ENCODE measurements around the gene SAXO1.

The SAXO1 gene

DNA sequence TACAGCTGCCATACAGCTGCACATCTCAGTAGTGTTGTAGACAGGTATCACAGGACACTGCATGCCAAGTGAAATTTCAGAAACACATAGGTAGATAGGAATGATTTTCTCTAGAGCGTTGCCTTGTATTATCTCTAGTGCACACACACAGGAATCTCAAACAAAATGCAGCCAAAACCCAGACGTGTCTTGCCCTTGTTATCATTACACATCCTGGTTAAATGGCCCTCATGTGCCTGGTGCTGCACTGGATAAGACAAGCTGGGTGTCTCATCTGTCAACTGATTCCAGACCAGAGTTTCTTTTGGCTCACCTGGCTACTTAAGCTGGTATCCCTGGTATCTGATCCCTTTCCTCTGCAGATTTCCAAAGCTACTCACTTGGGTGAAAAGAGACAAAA, 59.7 kb downstream of the SAXO1 start:
- TF ChIP-seq, protein P1, sequence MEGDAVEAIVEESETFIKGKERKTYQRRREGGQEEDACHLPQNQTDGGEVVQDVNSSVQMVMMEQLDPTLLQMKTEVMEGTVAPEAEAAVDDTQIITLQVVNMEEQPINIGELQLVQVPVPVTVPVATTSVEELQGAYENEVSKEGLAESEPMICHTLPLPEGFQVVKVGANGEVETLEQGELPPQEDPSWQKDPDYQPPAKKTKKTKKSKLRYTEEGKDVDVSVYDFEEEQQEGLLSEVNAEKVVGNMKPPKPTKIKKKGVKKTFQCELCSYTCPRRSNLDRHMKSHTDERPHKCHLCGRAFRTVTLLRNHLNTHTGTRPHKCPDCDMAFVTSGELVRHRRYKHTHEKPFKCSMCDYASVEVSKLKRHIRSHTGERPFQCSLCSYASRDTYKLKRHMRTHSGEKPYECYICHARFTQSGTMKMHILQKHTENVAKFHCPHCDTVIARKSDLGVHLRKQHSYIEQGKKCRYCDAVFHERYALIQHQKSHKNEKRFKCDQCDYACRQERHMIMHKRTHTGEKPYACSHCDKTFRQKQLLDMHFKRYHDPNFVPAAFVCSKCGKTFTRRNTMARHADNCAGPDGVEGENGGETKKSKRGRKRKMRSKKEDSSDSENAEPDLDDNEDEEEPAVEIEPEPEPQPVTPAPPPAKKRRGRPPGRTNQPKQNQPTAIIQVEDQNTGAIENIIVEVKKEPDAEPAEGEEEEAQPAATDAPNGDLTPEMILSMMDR (IDR thresholded peaks at IDR 0.05; ENCODE audit: poor library complexity, severe bottlenecking), result no peak
- Histone ChIP-seq H3K27me3 (ENCODE audit: insufficient read depth, poor library complexity, severe bottlenecking) (no peaks in the 10 kb centered on the region), H3K27ac (ENCODE audit: poor library complexity, severe bottlenecking) (no peak overlapping the region), H3K4me1 (ENCODE audit: insufficient read depth, poor library complexity, severe bottlenecking) (no peaks in the 10 kb centered on the region), H3K36me3 (ENCODE audit: low read depth) (no peaks in the 10 kb centered on the region), H3K9me3 (ENCODE audit: severe bottlenecking) (no peaks in the 10 kb centered on the region), H3K4me3 (ENCODE audit: severe bottlenecking) (no peak overlapping the region)
- no peak for DNase-seq (ENCODE audit: low spot score)
- no peak for ATAC-seq (ENCODE audit: low read depth)

DNA sequence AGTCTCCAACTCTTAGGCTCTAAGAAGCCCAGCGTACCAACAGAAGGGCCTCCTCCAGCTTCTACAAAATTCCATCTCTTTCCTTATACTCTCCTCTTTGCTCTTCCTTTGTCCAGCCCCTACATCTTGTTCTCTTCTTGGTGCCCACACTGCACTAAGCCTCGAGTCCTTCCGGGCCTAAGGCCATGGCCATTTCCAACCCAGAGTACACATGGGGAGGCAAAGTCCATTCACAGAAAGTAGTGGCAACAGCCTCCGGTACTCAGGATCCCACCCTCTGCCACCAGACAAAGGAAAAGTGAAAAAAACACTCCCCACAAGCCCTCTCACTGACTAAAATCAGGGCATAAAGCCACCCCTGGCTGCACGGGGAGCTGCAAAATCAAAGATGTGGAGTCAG, 60.3 kb downstream of the SAXO1 start:
- no peak for DNase-seq (ENCODE audit: low spot score)
- no peak for ATAC-seq (ENCODE audit: low read depth)
- no peak overlapping the region for H3K27ac ChIP-seq (ENCODE audit: poor library complexity, severe bottlenecking)
- TF ChIP-seq, protein P1 (IDR thresholded peaks at IDR 0.05; ENCODE audit: poor library complexity, severe bottlenecking), result no peak
- H3K4me1 ChIP-seq (ENCODE audit: insufficient read depth, poor library complexity, severe bottlenecking), result no peaks in the 10 kb centered on the region
- no peak overlapping the region for H3K4me3 ChIP-seq (ENCODE audit: severe bottlenecking)
- H3K9me3 ChIP-seq (ENCODE audit: severe bottlenecking), result no peaks in the 10 kb centered on the region
- H3K27me3 ChIP-seq (ENCODE audit: insufficient read depth, poor library complexity, severe bottlenecking), result no peaks in the 10 kb centered on the region
- H3K36me3 ChIP-seq (ENCODE audit: low read depth), result no peaks in the 10 kb centered on the region

DNA sequence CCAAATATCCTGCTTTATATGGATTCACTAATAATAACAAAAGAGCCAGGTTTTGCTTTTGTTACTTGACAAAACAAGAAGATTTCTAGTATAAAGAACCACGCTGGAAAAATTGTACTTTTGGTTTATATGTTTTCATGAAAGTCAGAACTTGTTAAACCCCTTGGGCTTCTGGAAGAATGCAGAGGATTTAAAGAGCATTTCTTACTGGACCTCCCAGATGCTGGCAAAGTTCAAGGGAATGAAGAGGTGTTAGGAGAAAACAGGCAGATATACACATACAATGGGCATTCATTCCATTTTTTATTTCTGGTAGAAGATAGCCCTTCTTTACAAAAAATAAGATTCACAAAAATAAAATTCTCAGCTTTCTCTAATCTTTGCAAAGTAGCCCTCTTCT, 61.1 kb downstream of the SAXO1 start:
- Histone ChIP-seq H3K4me3 (ENCODE audit: severe bottlenecking) (no peak overlapping the region), H3K36me3 (ENCODE audit: low read depth) (no peaks in the 10 kb centered on the region), H3K27me3 (ENCODE audit: insufficient read depth, poor library complexity, severe bottlenecking) (no peaks in the 10 kb centered on the region), H3K9me3 (ENCODE audit: severe bottlenecking) (no peaks in the 10 kb centered on the region), H3K4me1 (ENCODE audit: insufficient read depth, poor library complexity, severe bottlenecking) (no peaks in the 10 kb centered on the region), H3K27ac (ENCODE audit: poor library complexity, severe bottlenecking) (no peak overlapping the region)
- ATAC-seq (ENCODE audit: low read depth) (no peak), DNase-seq (ENCODE audit: low spot score) (no peak)
- TF ChIP-seq, protein P1 (IDR thresholded peaks at IDR 0.05; ENCODE audit: poor library complexity, severe bottlenecking), result no peak

DNA sequence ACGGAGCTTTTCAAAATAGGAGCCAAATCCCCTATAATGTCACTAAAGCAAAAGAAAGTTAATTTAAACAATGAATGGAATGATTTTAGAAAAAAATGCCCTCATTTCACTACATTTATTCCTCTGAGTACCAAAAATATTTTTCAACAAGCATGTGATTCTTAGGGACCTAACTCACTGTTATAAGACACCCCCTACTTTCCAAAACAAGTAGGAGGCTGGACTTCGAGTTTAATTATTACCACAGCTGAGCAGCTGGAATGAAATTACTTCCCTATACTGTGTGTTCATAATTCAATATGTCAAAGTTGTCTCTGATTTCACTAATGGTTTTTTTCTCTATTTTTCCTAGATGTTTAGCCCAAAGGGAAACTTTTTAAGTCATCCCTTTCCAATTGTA, 61.6 kb downstream of the SAXO1 start:
- Histone ChIP-seq H3K9me3 (ENCODE audit: severe bottlenecking) (no peaks in the 10 kb centered on the region), H3K36me3 (ENCODE audit: low read depth) (no peaks in the 10 kb centered on the region), H3K4me3 (ENCODE audit: severe bottlenecking) (no peak overlapping the region), H3K27ac (ENCODE audit: poor library complexity, severe bottlenecking) (no peak overlapping the region), H3K27me3 (ENCODE audit: insufficient read depth, poor library complexity, severe bottlenecking) (no peaks in the 10 kb centered on the region), H3K4me1 (ENCODE audit: insufficient read depth, poor library complexity, severe bottlenecking) (no peaks in the 10 kb centered on the region)
- no peak for ATAC-seq (ENCODE audit: low read depth)
- TF ChIP-seq, protein P1 (IDR thresholded peaks at IDR 0.05; ENCODE audit: poor library complexity, severe bottlenecking), result no peak
- no peak for DNase-seq (ENCODE audit: low spot score)

DNA sequence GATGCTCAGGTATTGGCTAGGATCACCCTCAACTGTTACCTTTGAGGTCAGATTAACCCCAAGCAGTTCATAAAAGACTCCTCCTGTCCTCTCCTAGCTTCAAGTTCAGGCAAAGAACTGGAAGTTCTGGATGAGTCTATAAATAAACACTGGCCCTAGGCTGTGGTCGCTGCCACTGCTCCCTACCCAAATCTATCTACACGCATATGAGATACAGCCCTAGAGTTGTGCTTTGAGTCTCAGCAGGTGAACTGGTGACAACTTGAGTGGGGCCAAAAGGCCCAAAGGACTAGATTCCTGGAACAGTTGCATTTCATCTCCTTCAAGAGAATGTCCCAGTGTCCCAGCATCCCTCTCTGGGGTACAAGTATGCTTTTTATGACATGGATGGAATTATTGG, 62.6 kb downstream of the SAXO1 start:
- H3K4me1 ChIP-seq (ENCODE audit: insufficient read depth, poor library complexity, severe bottlenecking), result no peaks in the 10 kb centered on the region
- H3K27me3 ChIP-seq (ENCODE audit: insufficient read depth, poor library complexity, severe bottlenecking), result no peaks in the 10 kb centered on the region
- H3K4me3 ChIP-seq (ENCODE audit: severe bottlenecking), result no peak overlapping the region
- H3K27ac ChIP-seq (ENCODE audit: poor library complexity, severe bottlenecking), result no peak overlapping the region
- H3K9me3 ChIP-seq (ENCODE audit: severe bottlenecking), result no peaks in the 10 kb centered on the region
- no peak for ATAC-seq (ENCODE audit: low read depth)
- TF ChIP-seq, protein P1 (IDR thresholded peaks at IDR 0.05; ENCODE audit: poor library complexity, severe bottlenecking), result no peak
- H3K36me3 ChIP-seq (ENCODE audit: low read depth), result no peaks in the 10 kb centered on the region
- DNase-seq (ENCODE audit: low spot score), result no peak

Measured in RWPE2 (cell line).